K562 (cell line): ENCODE data around the gene EIPR1. TPM values are rescaled to one million over a fixed set of nuclear protein-coding genes. Genes with fewer than 3 reads are reported as not detected.

Experiments
- ATAC-seq: fragments of 200-7000 bp; cut with Tn5 transposase; 3 replicates; pipeline ENCODE4 v1.9.1; 2020; ENCODE audit warnings: moderate library complexity
- BruUV-seq: library from RNA; stranded (reverse); fragments of 400-500 nt; replicated peaks from 2 replicates; lab custom pipeline; 2021; lab: Mats Ljungman, UMichigan
- CTCF ChIA-PET: fragments of 300-600 bp; formaldehyde crosslinking; extraction: SDS; loops from one replicate; lab custom pipeline; 2021; ENCODE audit warnings: low intra/inter-chr PET ratio; lab: Yijun Ruan, JAX
- POLR2A ChIA-PET: fragments of 300-600, 350-650 bp; sonication (Branson Sonifier 250); formaldehyde crosslinking; extraction: SDS; loops from one replicate; lab custom pipeline; 2021; ENCODE audit warnings: antibody characterized with exemption, inconsistent platforms; lab: Yijun Ruan, JAX
- DNase-seq, 4 experiments: peaks; one replicate each; pipeline versions ENCODE4 v3.0.0 to v3.0.0-alpha.2; 2011 to 2018; ENCODE audit warnings: low spot score in 3 of 4, mixed read lengths in 3 of 4; ENCODE audit errors: extremely low read depth in 1 of 4
- FAIRE-seq: peaks from 2 replicates; lab custom pipeline; 2011; peaks lifted over from hg19 to GRCh38; lab: Jason Lieb, UNC
- H2AFZ ChIP-seq: 2 replicates; pipeline ENCODE4 v1.6.0; 2011; ENCODE audit warnings: low read depth, low read length, control low read depth, inconsistent platforms
- H3K27ac ChIP-seq: fragments of 200-600 bp; 3 replicates; pipeline ENCODE4 v1.8.0; 2011; ENCODE audit warnings: low read depth, mild to moderate bottlenecking, control low read depth, inconsistent platforms, low read length, moderate library complexity, mixed read lengths; ENCODE audit errors: extremely low read depth
- H3K27me3 ChIP-seq, 2 experiments: fragments of 300-600 bp in 1 of 2; 2 replicates in 1 of 2; 3 replicates in 1 of 2; pipeline versions ENCODE4 v1.6.0 to v1.8.0; 2011; ENCODE audit warnings: inconsistent platforms in 2 of 2, low read length in 2 of 2, mild to moderate bottlenecking in 1 of 2, mixed read lengths in 1 of 2, moderate library complexity in 1 of 2; ENCODE audit not compliant: control insufficient read depth in 2 of 2, insufficient read depth in 2 of 2
- H3K36me3 ChIP-seq: fragments of 300-600 bp; 3 replicates; pipeline ENCODE4 v1.8.0; 2011; ENCODE audit warnings: mild to moderate bottlenecking, low read length, inconsistent platforms; ENCODE audit not compliant: control insufficient read depth, insufficient read depth
- H3K4me1 ChIP-seq, 2 experiments: fragments of 200-600 bp in 1 of 2; replicated peaks in 1 of 2; 2 replicates in 1 of 2; 3 replicates in 1 of 2; pipeline versions ENCODE4 v1.5.1 to v1.8.0; 2011; ENCODE audit warnings: inconsistent platforms in 2 of 2, low read length in 2 of 2, mild to moderate bottlenecking in 1 of 2, mixed read lengths in 1 of 2, moderate library complexity in 1 of 2; ENCODE audit not compliant: control insufficient read depth in 2 of 2, insufficient read depth in 2 of 2
- H3K4me2 ChIP-seq: 2 replicates; pipeline ENCODE4 v1.6.1; 2011; ENCODE audit warnings: low read length, control low read depth, inconsistent platforms, mixed read lengths; ENCODE audit not compliant: insufficient read depth
- H3K4me3 ChIP-seq: fragments of 200-600 bp; sonication (generic), shearing (Covaris generic); 2 replicates; pipeline ENCODE4 v1.5.1; 2016; ENCODE audit warnings: control low read depth, inconsistent platforms
- H3K79me2 ChIP-seq: fragments of 200-600 bp; 3 replicates; pipeline ENCODE4 v1.8.0; 2011; ENCODE audit warnings: low read length, inconsistent platforms; ENCODE audit not compliant: control insufficient read depth, insufficient read depth
- H3K9ac ChIP-seq, 2 experiments: 2 replicates each; pipeline versions ENCODE4 v1.6.0 to v1.6.1; 2011; ENCODE audit warnings: low read depth in 2 of 2, low read length in 2 of 2, control low read depth in 1 of 2, inconsistent platforms in 1 of 2, mild to moderate bottlenecking in 1 of 2, mixed read lengths in 1 of 2; ENCODE audit not compliant: insufficient read depth in 1 of 2
- H3K9me1 ChIP-seq: one replicate; pipeline ENCODE4 v1.6.0; 2011; ENCODE audit warnings: inconsistent platforms, mild to moderate bottlenecking, low read length, moderate library complexity; ENCODE audit not compliant: control insufficient read depth, insufficient read depth
- H3K9me3 ChIP-seq: replicated peaks from 2 replicates; pipeline ENCODE4 v1.5.1; 2011; ENCODE audit warnings: low read depth, low read length, inconsistent platforms; ENCODE audit not compliant: control insufficient read depth, insufficient read depth
- H4K20me1 ChIP-seq: replicated peaks from 2 replicates; pipeline ENCODE4 v1.6.1; 2011; ENCODE audit warnings: low read length, inconsistent platforms, mixed read lengths; ENCODE audit not compliant: control insufficient read depth, insufficient read depth
- C11orf30 ChIP-seq: fragments of 450-650 bp; IDR thresholded peaks from 2 replicates; pipeline ENCODE4 v1.6.1; 2016; ENCODE audit warnings: low read depth, mild to moderate bottlenecking
- CBFA2T2 ChIP-seq: fragments of 450-650 bp; conservative IDR thresholded peaks from 2 replicates; pipeline ENCODE4 v1.6.1; 2017; ENCODE audit warnings: mild to moderate bottlenecking
- EP300 ChIP-seq: IDR thresholded peaks from 2 replicates; pipeline ENCODE4 v1.6.1; 2012; ENCODE audit warnings: low read length, improper control_type of control experiment
- FOXK2 ChIP-seq, 2 experiments: fragments of 450-650 bp; IDR thresholded peaks in 1 of 2; conservative IDR thresholded peaks in 1 of 2; 2 replicates each; pipeline ENCODE4 v1.6.1; 2016; ENCODE audit warnings: low read depth in 2 of 2, mild to moderate bottlenecking in 1 of 2
- HIVEP1 ChIP-seq: fragments of 250-450 bp; sonication (Bioruptor Pico); IDR thresholded peaks from 2 replicates; pipeline ENCODE4 v1.4.0; 2020; ENCODE audit warnings: mild to moderate bottlenecking
- IRF1 ChIP-seq: sonication (generic); formaldehyde crosslinking; IDR thresholded peaks from 2 replicates; pipeline ENCODE4 v1.8.0; 2022; ENCODE audit warnings: missing genetic modification reagents, mild to moderate bottlenecking, borderline replicate concordance
- PML ChIP-seq: IDR thresholded peaks from 2 replicates; pipeline ENCODE4 v1.6.1; 2012; ENCODE audit warnings: low read length, inconsistent platforms
- SMARCB1 ChIP-seq: IDR thresholded peaks from 2 replicates; pipeline ENCODE4 v1.6.1; 2011; ENCODE audit warnings: improper control_type of control experiment, low read depth; ENCODE audit not compliant: insufficient read length
- THAP7 ChIP-seq: fragments of 250-450 bp; sonication (Bioruptor Pico); IDR thresholded peaks from 2 replicates; pipeline ENCODE4 v1.5.0; 2021
- THRAP3 ChIP-seq: fragments of 450-650 bp; IDR thresholded peaks from 2 replicates; pipeline ENCODE4 v1.6.1; 2016; ENCODE audit warnings: mild to moderate bottlenecking, inconsistent platforms, borderline replicate concordance
- TOE1 ChIP-seq, 2 experiments: fragments of 450-650 bp in 1 of 2; sonication (generic) in 1 of 2; formaldehyde crosslinking in 1 of 2; IDR thresholded peaks; 2 replicates each; pipeline versions ENCODE4 v1.7.1 to v1.8.0; 2016 to 2022; ENCODE audit warnings: borderline replicate concordance in 2 of 2, mild to moderate bottlenecking in 2 of 2, antibody characterized with exemption in 1 of 2, inconsistent platforms in 1 of 2, low read depth in 1 of 2, missing genetic modification reagents in 1 of 2, moderate library complexity in 1 of 2
- ZNF551 ChIP-seq: fragments of 250-450 bp; sonication (Bioruptor Pico); IDR thresholded peaks from 2 replicates; pipeline ENCODE4 v1.5.0; 2021; ENCODE audit warnings: mild to moderate bottlenecking, moderate library complexity
- ZNF766 ChIP-seq: fragments of 200-800 bp; sonication (Bioruptor generic); conservative IDR thresholded peaks from 2 replicates; pipeline ENCODE4 v1.6.1; 2016; ENCODE audit warnings: missing genetic modification characterization, missing compliant biosample characterization
- ZNF785 ChIP-seq: fragments of 250-450 bp; sonication (Bioruptor Pico); IDR thresholded peaks from 2 replicates; pipeline ENCODE4 v1.4.0; 2020; ENCODE audit warnings: mild to moderate bottlenecking
- WGBS: fragments of 100-300 bp; shearing (Covaris generic); methylation state at CpG from one replicate; pipeline ENCODE4 v1.1.6; 2016; ENCODE audit warnings: low coverage, mixed read lengths; ENCODE audit not compliant: insufficient coverage; ENCODE audit errors: missing lambda C conversion rate; 5-methylcytosine and 5-hydroxymethylcytosine counted together
- in situ Hi-C: fragments of 300-500 bp; cut with MboI; formaldehyde crosslinking; loops from 4 replicates; pipeline ENCODE4 v1.15.0; 2018; ENCODE audit warnings: inconsistent platforms, mixed read lengths
- intact Hi-C: fragments of 100-400 bp; cut with micrococcal nuclease; formaldehyde crosslinking; loops from 2 replicates; pipeline ENCODE4 v1.14.2; 2022
- polyA plus RNA-seq, 8 experiments: library from polyadenylated mRNA; depleted of rRNA in 4 of 8; stranded (reverse) in 5 of 8; unstranded in 3 of 8; fragments of >200 nt; fragmentation: Nextera tagmentation in 2 of 8; fragmentation: Illumina TruSeq in 1 of 8; extraction: Ambion mirVana in 2 of 8; extraction: Trizol in 1 of 8; gene quantifications; 2 replicates each; pipeline versions ENCODE4 v1.2.1 to v1.2.3, GENCODE V29; 2011 to 2014; ENCODE audit warnings: inconsistent platforms in 1 of 8, missing spikeins in 1 of 8
- total RNA-seq, 7 experiments: library from RNA; depleted of rRNA in 6 of 7; stranded (reverse); fragments of >200 nt in 6 of 7; fragmentation: Illumina TruSeq in 2 of 7; extraction: Trizol in 2 of 7; gene quantifications; 2 replicates each; pipeline versions ENCODE4 v1.2.1 to v1.2.3, GENCODE V29; 2011 to 2021; ENCODE audit warnings: low replicate concordance in 1 of 7

Gene EIPR1
- total and polyA plus RNA-seq, 9 of the 15 experiments (the other 6 are each of a cell fraction or from before 2014, with no cell fraction given), result 19.9 to 54.4 (median 35.9) TPM

GRCh38 chr2:3260959-3261358 lies 116.7 kb downstream of the EIPR1 start:
- H3K9me3 ChIP-seq, result no peaks in the 10 kb centered on the region
- FAIRE-seq (no peak), ATAC-seq (no peak), DNase-seq (no peak)
- WGBS, result 69% methylated on average over 6 of the region's 6 CpGs
- H3K9me1 ChIP-seq, result no peaks in the 10 kb centered on the region
- H3K27me3 ChIP-seq, result no peaks in the 10 kb centered on the region
- H3K79me2 ChIP-seq, result no peaks in the 10 kb centered on the region
- TF ChIP-seq SMARCB1 (no peak), TOE1 (IDR thresholded peaks at IDR 0.05; ENCODE audit: borderline replicate concordance) (no peak), TOE1 (CRISPR knock-in tag; IDR thresholded peaks at IDR 0.05; ENCODE audit: borderline replicate concordance, low read depth) (no peak), THAP7 (no peak), ZNF551 (CRISPR knock-in tag) (no peak), CBFA2T2 (no peak), EP300 (no peak), C11orf30 (no peak), HIVEP1 (CRISPR knock-in tag) (no peak), PML (no peak), THRAP3 (no peak), FOXK2 (conservative IDR thresholded peaks at IDR 0.05 in 1 of 2, IDR thresholded peaks at IDR 0.05 in 1 of 2; ENCODE audit: low read depth in 2 of 2) (no peak), IRF1 (CRISPR knock-in tag) (no peak), ZNF785 (CRISPR knock-in tag) (no peak), ZNF766 (CRISPR knock-in tag) (no peak)
- H3K4me1 ChIP-seq, result no peaks in the 10 kb centered on the region
- BruUV-seq, result no TSS peak
- intact Hi-C loops, result no loop called here
- H3K27ac ChIP-seq, result no peak overlapping the region
- peaks cover 4% of the 10 kb centered on the region; the same call in 1 of the 3 replicates for H3K36me3 ChIP-seq
- ChIA-PET POLR2A (interaction anchor here (0.7 kb wide), 1 partner anchor 8 kb away, joined by 4 read pairs; no protein-coding TSS in a partner anchor), CTCF (no interaction called here)
- H3K4me2 ChIP-seq, result no peak overlapping the region
- H3K9ac ChIP-seq, result no peak overlapping the region
- H2AFZ ChIP-seq, result no peak overlapping the region
- H3K4me3 ChIP-seq, result no peak overlapping the region
- in situ Hi-C loops, result no loop called here
- no peaks in the 10 kb centered on the region; the same call in 1 of the 2 replicates for H4K20me1 ChIP-seq
